Activated CD8-positive, alpha-beta T cell treated with anti-CD3 and anti-CD28 coated beads for 36 hours (primary cell): Measurements from ENCODE around the gene DYRK1A. TPM values are rescaled to one million over a fixed set of nuclear protein-coding genes. Genes with fewer than 3 reads are reported as not detected.

ENCODE experiments used
- ATAC-seq: fragments of 200-7000 bp; cut with Tn5 transposase; one replicate; pipeline ENCODE4 v1.10.0; 2021; ENCODE audit warnings: mild to moderate bottlenecking, moderate library complexity
- CTCF ChIA-PET: fragments of 350-600 bp; sonication (Branson Sonifier 250); formaldehyde crosslinking; loops from one replicate; lab custom pipeline; 2021; ENCODE audit warnings: antibody characterized with exemption; lab: Charles Lee
- POLR2A ChIA-PET: fragments of 350-600 bp; sonication (Branson Sonifier 250); formaldehyde crosslinking; loops from one replicate; lab custom pipeline; 2021; ENCODE audit warnings: antibody characterized with exemption; lab: Charles Lee
- DNase-seq: peaks from one replicate; pipeline ENCODE4 v3.0.0-alpha.2; 2020
- H3K27ac Mint-ChIP-seq: one replicate; pipeline ENCODE4 v1.8.0; 2021; ENCODE audit warnings: mild to moderate bottlenecking, mixed read lengths
- H3K27me3 Mint-ChIP-seq: one replicate; pipeline ENCODE4 v1.8.0; 2021; ENCODE audit warnings: mixed read lengths
- H3K36me3 Mint-ChIP-seq: one replicate; pipeline ENCODE4 v1.8.0; 2021; ENCODE audit warnings: low read depth, mixed read lengths
- H3K4me1 Mint-ChIP-seq: one replicate; pipeline ENCODE4 v1.8.0; 2021; ENCODE audit warnings: low read depth, mixed read lengths
- H3K4me3 Mint-ChIP-seq: one replicate; pipeline ENCODE4 v1.8.0; 2021; ENCODE audit warnings: mild to moderate bottlenecking, moderate library complexity, mixed read lengths
- H3K9me3 Mint-ChIP-seq: one replicate; pipeline ENCODE4 v1.8.0; 2021; ENCODE audit warnings: mixed read lengths
- intact Hi-C: fragments of 100-400 bp; cut with micrococcal nuclease; formaldehyde crosslinking; loops from one replicate; pipeline ENCODE4 v1.10.0; 2022
- total RNA-seq, 2 experiments: library from RNA; stranded (reverse); gene quantifications; one replicate each; pipeline ENCODE4 v1.2.3, GENCODE V29; 2021
- TF ChIP-seq, protein P1 (sequence below): fragments of 200-600 bp; IDR thresholded peaks from one replicate; pipeline ENCODE4 v1.8.0; 2022; ENCODE audit warnings: antibody characterized with exemption, mild to moderate bottlenecking

DYRK1A gene
- total RNA-seq, 2 experiments from 2014 or later: 57.5 to 58.7 TPM

DNA sequence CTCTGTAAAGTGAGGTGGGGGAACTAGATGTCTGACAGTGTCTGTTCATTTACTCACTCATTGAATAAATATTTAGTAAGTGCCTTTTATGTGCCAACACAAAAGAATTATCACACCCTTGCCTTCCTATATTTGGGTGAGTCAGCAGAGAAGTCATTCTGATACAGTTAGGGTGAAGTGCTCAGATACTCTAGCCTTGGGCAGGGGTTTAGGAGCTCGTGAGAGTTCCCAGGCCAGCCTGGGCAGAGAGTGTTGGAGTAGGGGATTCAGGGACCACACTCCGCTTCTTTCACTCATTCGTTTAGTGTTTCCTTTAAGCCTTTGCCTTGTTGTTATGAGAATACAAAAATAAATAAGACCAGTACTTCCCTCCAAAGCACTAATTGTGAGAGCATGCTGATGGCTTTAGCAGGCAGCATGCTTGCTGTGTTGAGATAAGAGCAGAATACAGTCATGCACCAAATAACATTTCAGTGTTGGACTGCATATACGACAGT is 83.9 kb downstream of the DYRK1A start:
- ChIA-PET POLR2A (interaction anchor here (0.6 kb wide), 1 partner anchor 222 kb away, joined by 3 read pairs; no protein-coding TSS in a partner anchor), CTCF (no interaction called here)
- peak; percentile 38 for ATAC-seq
- Mint-ChIP-seq H3K4me1 (peaks cover 72% of the 10 kb centered on the region), H3K27ac (peak overlapping the region; percentile 62), H3K36me3 (peaks cover 32% of the 10 kb centered on the region), H3K4me3 (no peak overlapping the region), H3K27me3 (no peaks in the 10 kb centered on the region), H3K9me3 (no peaks in the 10 kb centered on the region)
- TF ChIP-seq, protein P1, sequence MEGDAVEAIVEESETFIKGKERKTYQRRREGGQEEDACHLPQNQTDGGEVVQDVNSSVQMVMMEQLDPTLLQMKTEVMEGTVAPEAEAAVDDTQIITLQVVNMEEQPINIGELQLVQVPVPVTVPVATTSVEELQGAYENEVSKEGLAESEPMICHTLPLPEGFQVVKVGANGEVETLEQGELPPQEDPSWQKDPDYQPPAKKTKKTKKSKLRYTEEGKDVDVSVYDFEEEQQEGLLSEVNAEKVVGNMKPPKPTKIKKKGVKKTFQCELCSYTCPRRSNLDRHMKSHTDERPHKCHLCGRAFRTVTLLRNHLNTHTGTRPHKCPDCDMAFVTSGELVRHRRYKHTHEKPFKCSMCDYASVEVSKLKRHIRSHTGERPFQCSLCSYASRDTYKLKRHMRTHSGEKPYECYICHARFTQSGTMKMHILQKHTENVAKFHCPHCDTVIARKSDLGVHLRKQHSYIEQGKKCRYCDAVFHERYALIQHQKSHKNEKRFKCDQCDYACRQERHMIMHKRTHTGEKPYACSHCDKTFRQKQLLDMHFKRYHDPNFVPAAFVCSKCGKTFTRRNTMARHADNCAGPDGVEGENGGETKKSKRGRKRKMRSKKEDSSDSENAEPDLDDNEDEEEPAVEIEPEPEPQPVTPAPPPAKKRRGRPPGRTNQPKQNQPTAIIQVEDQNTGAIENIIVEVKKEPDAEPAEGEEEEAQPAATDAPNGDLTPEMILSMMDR: no peak
- intact Hi-C loops: no loop called here
- DNase-seq: no peak

DNA sequence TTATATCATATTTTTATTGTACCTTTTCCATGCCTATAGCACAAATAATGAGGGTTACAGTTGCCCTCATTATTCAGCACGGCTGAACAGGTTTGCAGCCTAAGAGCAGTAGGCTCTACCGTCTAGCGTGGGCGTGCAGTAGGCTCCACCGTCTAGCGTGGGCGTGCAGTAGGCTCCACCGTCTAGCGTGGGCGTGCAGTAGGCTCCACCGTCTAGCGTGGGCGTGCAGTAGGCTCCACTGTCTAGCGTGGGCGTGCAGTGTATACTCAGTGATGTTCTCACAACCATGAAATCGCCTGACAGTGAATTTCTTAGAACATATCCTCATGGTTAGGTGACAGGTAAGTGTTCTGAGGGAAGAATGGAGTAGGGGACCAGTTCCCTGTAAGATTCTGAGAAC is 84.9 kb downstream of the DYRK1A start:
- TF ChIP-seq, protein P1: no peak
- ChIA-PET CTCF (interaction anchor here (1.0 kb wide), 1 partner anchor 44 kb away, joined by 3 read pairs; no protein-coding TSS in a partner anchor), POLR2A (interaction anchor here (0.6 kb wide), 1 partner anchor 223 kb away, joined by 3 read pairs; no protein-coding TSS in a partner anchor)
- H3K27me3 Mint-ChIP-seq: no peaks in the 10 kb centered on the region
- intact Hi-C loops: no loop called here
- H3K9me3 Mint-ChIP-seq: no peaks in the 10 kb centered on the region
- DNase-seq: no peak
- H3K4me3 Mint-ChIP-seq: no peak overlapping the region
- peaks cover 75% of the 10 kb centered on the region for H3K4me1 Mint-ChIP-seq
- peak overlapping the region; percentile 35 for H3K27ac Mint-ChIP-seq
- peaks cover 36% of the 10 kb centered on the region for H3K36me3 Mint-ChIP-seq
- ATAC-seq: no peak

DNA sequence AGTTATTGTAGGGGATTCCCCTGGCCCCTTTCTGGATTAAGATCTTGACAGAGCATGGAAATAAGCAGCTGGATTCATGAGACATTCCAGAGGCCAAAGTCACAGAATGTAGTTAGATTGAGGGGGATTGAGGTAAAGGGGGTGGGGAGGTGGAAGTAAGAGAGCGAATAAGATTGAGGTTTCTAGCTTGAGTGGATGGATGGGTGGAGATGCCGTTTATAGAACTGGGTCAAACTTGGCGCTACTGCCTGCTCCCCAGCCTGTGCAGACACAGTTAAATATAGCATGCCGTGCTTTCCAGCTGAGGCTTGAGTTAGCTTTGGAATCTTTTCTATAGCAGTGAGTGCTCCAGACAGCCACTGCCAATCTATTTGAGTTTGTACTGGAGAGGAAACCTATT is 85.7 kb downstream of the DYRK1A start:
- H3K36me3 Mint-ChIP-seq: peaks cover 38% of the 10 kb centered on the region
- H3K4me1 Mint-ChIP-seq: peaks cover 74% of the 10 kb centered on the region
- intact Hi-C loops: no loop called here
- DNase-seq: no peak
- ChIA-PET CTCF (interaction anchor here (1.0 to 1.9 kb wide), 3 partner anchors 11 to 45 kb away, joined by 3 to 6 read pairs (median 3); no protein-coding TSS in a partner anchor), POLR2A (no interaction called here)
- H3K9me3 Mint-ChIP-seq: no peaks in the 10 kb centered on the region
- TF ChIP-seq, protein P1: no peak
- no peaks in the 10 kb centered on the region for H3K27me3 Mint-ChIP-seq
- no peak overlapping the region for H3K4me3 Mint-ChIP-seq
- H3K27ac Mint-ChIP-seq: no peak overlapping the region
- ATAC-seq: no peak

DNA sequence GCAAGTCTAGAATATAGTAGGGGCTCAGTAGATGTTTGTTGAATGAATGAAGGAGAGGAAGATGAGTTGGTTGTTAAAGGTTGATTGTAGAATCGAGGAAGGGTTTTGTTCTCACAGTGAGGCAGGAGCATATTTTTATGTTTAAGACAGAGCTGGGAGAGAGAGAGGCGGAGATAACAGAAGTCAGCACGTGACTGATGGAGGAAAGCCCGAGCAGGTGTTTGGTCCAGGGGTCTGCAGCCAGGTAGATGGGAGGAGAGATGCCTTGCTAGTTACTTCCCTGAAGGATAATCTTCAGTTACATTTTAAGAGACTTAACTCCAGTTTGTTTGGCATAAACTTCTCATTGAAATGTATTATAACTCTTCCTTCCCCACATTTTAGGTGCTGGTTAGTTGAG is 86.8 kb downstream of the DYRK1A start:
- Mint-ChIP-seq H3K4me1 (peaks cover 76% of the 10 kb centered on the region), H3K36me3 (peaks cover 38% of the 10 kb centered on the region), H3K9me3 (no peaks in the 10 kb centered on the region), H3K4me3 (no peak overlapping the region), H3K27me3 (no peaks in the 10 kb centered on the region), H3K27ac (peak overlapping the region; percentile 28)
- ATAC-seq (no peak), DNase-seq (no peak)
- intact Hi-C loops: no loop called here
- CTCF ChIA-PET: interaction anchor here (1.2 to 1.9 kb wide), 3 partner anchors 10 to 88 kb away, joined by 3 to 6 read pairs (median 3); no protein-coding TSS in a partner anchor
- TF ChIP-seq, protein P1: no peak
- POLR2A ChIA-PET: no interaction called here

DNA sequence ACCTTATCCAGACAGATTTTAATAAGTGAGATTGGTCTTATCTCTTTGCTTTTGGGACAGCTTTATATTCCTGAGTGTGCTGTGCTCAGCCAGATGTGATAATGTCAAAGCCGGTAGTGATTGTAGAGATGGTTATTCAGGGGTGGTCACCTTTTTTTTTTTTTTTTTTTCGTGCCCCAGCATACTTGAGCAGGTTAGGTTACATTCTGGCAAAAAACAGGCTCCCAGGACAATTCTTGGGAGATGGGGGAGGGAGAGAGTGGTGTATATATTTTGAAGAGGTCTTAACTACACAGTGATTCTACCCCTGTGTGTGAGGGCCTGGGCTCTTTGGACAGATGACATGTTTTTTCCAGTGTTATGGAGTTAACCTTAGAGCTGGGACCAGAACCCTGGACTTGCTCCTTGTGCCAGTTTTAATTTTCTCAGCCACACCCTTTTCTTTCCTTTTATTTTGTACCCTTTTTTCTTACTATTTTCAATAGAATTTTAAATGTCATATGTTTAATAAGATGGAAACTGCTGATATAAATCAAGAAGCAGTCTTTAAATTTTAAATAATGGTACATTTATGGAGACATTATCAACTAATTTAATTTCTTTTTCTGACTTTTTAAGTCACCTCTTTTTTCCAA is 88.4 kb downstream of the DYRK1A start:
- TF ChIP-seq, protein P1: no peak
- Mint-ChIP-seq H3K4me3 (no peak overlapping the region), H3K27me3 (no peaks in the 10 kb centered on the region), H3K36me3 (peaks cover 28% of the 10 kb centered on the region), H3K9me3 (no peaks in the 10 kb centered on the region), H3K27ac (peak overlapping the region; percentile 79), H3K4me1 (peaks cover 82% of the 10 kb centered on the region)
- no peak for ATAC-seq
- POLR2A ChIA-PET: interaction anchor here (1.4 kb wide), 1 partner anchor 47 kb away, joined by 4 read pairs; no protein-coding TSS in a partner anchor
- CTCF ChIA-PET: interaction anchor here (0.6 kb wide), 1 partner anchor 166 kb away, joined by 3 read pairs; no protein-coding TSS in a partner anchor
- DNase-seq: no peak
- intact Hi-C loops: loop anchor here (5.0 kb wide), 1 partner anchor 83 kb away; no protein-coding TSS in a partner anchor
